ENCODE measurements around the gene BANP.
"Not testable (repeated sequence)": the region's sequence is repeated elsewhere in the genome, so short reads cannot be mapped to it uniquely, and the experiment has no call there.

The BANP gene

GRCh38 chr16:88035292-88035691 lies 84.1 kb downstream of the BANP start:
- DNase-seq, result no peak

- not testable (repeated sequence) for DNase-seq
Observed at GRCh38 chr16:88035884-88036639, 84.8 kb downstream of the BANP start.

- DNase-seq, result not testable (repeated sequence)
Observed at GRCh38 chr16:88036640-88036996, 85.4 kb downstream of the BANP start.

- not testable (repeated sequence) for DNase-seq
Observed at GRCh38 chr16:88037359-88037758, 86.1 kb downstream of the BANP start.

GRCh38 chr16:88037876-88038525 lies 86.8 kb downstream of the BANP start:
- DNase-seq, result not testable (repeated sequence)

- not testable (repeated sequence) for DNase-seq
Observed at GRCh38 chr16:88038526-88038908, 87.3 kb downstream of the BANP start.

- DNase-seq, result no peak
Observed at GRCh38 chr16:88039591-88039990, 88.4 kb downstream of the BANP start.

- not testable (repeated sequence) for DNase-seq
Observed at GRCh38 chr16:88040196-88040876, 89.1 kb downstream of the BANP start.

GRCh38 chr16:88040877-88041244 lies 89.6 kb downstream of the BANP start:
- not testable (repeated sequence) for DNase-seq

- DNase-seq, result not testable (repeated sequence)
Observed at GRCh38 chr16:88041506-88041905, 90.3 kb downstream of the BANP start.

GRCh38 chr16:88041986-88042562 lies 90.8 kb downstream of the BANP start:
- DNase-seq, result not testable (repeated sequence)

GRCh38 chr16:88043208-88043910 lies 92.1 kb downstream of the BANP start:
- DNase-seq, result not testable (repeated sequence)

GRCh38 chr16:88044121-88044581 lies 92.9 kb downstream of the BANP start:
- DNase-seq, result not testable (repeated sequence)

GRCh38 chr16:88045361-88045760 lies 94.1 kb downstream of the BANP start:
- not testable (repeated sequence) for DNase-seq

GRCh38 chr16:88045820-88046303 lies 94.6 kb downstream of the BANP start:
- no peak for DNase-seq

GRCh38 chr16:88047462-88047861 lies 96.2 kb downstream of the BANP start:
- DNase-seq, result no peak

- no peak for DNase-seq
Observed at GRCh38 chr16:88048985-88049384, 97.8 kb downstream of the BANP start.

- DNase-seq, result no peak
Observed at GRCh38 chr16:88049561-88050545, 98.6 kb downstream of the BANP start.

GRCh38 chr16:88050952-88051660 lies 99.9 kb downstream of the BANP start:
- DNase-seq, result no peak

GRCh38 chr16:88052661-88053060 lies 101.4 kb downstream of the BANP start:
- no peak for DNase-seq

GRCh38 chr16:88053479-88053878 lies 102.2 kb downstream of the BANP start:
- DNase-seq, result not testable (repeated sequence)
